HG03097 (cell line): ENCODE results near the gene LINC01488.

Source experiments
- ATAC-seq: cut with Tn5 transposase; IDR thresholded peaks from one replicate; pipeline ENCODE4 v1.9.1; 2021; ENCODE audit not compliant: unreplicated experiment, low FRiP score

The LINC01488 gene

DNA sequence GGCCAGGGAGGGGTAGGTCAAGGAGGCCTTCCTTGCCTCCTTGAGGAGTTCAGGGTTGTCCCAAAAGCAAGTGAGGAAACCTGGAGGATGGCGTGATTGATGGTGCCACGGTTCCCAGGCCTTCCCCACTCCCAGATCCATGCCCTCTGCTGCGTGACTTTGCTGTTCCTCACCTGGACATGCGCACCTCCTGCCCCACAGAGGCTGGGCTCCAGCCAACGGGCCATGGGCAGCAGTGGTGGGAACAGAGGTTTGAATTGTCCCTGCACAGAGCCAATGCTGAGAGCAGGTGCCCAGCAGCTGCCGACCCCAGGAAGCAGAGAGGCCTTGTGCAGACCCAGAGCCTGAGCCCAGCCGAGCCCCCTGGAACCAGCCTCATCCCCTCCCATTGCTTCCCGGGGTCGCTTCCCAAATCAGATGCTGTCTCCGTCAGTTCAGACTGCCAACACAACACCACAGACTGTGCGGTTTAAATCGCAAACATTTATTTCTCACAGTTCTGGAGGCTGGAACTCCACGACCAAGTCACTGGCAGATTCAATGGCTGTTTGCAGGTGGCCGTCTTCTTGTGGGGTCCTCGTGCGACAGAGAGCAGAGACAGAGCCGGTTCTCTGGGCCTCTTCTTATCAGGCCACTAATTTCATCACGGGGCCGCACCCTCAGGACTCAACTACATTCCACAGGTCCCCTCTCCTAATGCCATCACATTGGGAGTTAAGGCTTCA is 6.2 kb upstream of the LINC01488 start:
- no peak for ATAC-seq

DNA sequence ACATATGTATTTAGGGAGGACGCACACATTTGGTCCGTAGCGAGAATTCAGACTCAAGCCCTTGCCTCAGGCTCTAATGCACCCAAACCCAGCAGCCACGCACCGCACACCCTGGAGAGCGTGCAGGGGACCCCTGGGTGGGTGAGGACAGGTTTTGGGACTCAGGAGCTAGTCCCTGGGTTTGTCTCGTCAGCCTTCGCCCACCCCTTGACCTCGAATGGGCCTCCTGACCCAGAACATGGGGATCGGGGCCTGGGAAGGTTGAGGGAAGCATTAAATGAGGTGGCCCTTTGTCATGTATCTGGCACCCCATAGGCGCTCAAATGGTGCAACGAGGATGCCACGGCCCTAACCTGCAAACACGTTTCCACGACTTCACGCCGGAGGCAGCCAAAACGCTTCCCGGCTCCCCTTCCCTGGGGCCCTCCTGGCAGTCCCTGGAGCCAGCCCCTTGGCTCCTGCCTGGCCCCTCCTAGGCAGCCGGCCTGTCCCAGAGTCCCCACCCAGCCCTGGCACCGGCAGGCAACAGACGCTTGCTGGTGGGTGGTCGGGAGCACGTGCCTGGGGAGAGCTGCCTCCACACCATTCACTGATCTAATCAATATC is 5.5 kb upstream of the LINC01488 start:
- ATAC-seq, result no peak

DNA sequence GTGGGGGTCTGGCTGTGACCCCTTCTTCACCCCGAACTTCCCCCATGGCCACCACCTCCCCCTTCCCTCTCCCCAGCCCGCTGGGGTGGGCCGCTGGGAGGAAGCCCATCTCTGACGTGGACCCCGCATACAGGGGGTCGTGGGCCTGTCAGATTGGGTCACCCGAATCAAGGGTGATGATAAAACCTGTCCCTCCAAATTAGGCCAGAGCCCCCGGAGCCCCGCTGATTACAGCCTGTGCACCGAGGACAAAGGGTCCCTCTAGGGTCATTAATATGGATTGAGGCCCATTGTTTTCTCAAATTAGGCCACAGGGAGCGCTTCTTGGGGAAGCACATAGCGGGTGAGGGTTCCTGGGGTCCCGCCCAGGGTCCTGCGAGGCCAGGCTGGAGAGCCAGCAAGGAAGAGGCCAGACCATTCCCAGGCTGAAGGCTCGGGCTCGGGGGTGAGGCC is 4.9 kb upstream of the LINC01488 start:
- no peak for ATAC-seq

DNA sequence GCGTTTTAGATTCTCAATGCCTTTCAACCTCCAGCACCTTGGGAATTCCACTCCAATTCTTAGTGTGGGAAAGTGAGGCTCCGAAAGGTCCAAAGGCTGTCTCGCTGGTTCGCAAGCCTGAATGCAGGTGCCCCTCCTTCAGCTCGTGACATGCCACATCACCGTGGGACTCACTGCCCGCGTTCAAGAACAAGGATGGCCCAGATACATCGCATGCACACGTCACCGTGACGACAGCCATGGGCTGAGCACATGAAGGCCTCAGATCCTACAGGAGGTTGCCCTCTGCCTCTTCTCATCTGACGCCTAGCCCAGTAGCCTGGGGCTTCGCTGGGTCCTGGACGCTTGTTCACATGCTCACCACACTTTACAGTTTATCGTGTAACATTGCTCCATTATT is 4.4 kb upstream of the LINC01488 start:
- no peak for ATAC-seq

DNA sequence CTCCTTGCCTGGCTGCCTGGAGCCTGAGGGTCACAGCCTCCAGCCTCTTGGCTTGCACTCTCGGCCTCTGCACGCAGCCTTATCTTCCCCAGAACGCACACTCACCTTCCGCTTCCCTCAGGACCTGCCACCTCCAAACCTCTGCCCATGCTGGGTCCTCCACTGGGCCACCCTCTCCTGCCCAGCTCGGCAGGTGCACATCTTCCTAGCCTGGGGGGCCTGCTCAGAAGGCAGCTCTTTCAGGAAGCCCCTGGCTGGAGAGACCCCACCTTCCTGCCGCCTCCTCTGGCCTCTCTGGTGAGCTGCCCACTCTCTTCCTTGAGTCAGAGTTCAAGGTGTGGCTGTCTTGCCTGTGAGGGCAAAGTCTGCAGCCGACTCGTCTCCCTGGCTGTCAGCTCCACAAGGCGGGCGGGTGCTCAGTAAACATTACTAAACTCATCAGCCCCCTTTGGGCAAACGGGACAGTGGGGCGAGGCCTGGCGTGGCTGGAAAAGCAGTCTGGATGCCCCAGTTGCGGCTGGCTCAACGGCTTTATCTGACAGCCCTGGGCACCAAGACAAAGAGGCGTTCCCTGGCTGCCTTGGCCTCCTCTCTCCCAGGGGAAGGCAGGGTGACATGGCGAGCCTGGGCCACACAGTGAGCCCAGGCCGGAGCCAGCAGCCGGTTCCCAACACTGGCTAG is 1.7 kb upstream of the LINC01488 start:
- ATAC-seq, result no peak

DNA sequence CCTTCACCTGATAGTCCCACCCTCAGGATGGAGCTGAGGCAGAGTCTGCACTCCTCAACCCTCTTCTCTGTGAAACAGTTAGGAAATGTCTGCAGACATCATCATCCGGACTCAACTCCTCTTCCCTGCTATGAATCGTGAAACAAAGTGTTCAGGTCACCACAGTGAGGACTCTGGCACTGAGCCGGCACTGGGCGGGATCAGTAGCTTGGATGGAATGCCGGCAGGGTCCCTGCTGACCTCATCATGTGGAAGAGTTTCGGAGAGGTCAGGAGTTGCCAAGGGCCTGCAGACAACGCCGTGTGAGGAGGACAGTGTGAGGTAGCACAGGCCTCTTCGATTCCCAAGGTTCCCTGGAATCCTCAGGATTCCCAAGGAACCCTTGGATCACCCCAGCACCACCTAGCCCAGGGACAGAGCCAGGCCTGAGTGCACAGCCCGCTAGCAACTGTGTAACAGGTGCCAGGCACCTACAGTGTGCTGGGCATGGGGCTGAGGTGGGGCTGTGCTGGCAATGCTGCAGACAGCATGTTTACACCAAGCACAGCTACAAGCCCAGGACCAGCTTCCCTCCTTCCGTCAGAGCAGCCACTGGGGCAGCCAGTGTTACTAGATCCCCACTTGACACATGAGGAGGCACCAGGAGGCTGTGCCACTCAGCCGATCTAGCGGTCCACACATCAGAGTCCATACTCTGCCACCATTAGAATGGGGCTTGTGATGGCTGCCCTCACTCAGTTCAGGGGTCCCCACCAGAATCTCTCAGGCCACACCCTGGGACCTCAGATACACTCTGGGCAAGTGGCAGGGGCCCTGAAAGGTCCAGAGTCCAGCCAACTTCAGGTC is 693 bp upstream of the LINC01488 start:
- ATAC-seq, result no peak

DNA sequence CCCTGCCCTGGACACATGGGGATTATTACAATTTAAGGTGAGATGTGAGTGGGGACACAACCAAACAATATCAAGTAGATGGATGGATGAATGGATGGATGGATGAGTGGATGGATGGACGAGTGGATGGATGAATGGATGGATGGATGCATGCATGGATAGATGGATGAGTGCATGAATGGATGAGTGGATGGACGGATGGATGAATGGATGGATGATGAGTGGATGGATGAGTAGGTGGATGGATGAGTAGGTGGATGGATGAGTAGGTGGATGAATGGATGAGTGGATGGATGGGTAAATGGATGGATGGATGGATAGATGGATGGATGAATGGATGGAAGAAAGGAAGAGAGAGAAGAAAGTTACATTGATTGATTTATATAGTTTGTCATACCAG is 859 bp downstream of the LINC01488 start:
- no peak for ATAC-seq

DNA sequence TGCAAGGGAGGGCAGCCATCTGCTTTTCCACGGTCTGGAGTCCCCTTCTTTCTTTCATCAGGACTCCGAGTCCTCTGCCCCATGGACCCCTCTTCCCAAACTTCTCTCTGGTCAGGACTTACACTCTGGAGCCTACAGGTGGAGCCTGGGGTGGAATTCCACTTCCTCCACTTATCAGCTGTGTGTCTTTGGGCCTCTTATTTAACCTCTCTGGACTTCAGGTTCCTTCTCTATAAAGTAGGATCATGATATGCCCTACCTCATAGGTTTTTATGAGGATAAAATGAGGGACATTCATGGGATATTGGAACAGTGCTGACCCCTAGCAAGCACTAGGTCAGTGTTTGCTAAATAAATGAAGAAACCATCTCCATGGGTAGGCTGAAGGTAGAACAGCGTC is 1.7 kb downstream of the LINC01488 start:
- no peak for ATAC-seq

DNA sequence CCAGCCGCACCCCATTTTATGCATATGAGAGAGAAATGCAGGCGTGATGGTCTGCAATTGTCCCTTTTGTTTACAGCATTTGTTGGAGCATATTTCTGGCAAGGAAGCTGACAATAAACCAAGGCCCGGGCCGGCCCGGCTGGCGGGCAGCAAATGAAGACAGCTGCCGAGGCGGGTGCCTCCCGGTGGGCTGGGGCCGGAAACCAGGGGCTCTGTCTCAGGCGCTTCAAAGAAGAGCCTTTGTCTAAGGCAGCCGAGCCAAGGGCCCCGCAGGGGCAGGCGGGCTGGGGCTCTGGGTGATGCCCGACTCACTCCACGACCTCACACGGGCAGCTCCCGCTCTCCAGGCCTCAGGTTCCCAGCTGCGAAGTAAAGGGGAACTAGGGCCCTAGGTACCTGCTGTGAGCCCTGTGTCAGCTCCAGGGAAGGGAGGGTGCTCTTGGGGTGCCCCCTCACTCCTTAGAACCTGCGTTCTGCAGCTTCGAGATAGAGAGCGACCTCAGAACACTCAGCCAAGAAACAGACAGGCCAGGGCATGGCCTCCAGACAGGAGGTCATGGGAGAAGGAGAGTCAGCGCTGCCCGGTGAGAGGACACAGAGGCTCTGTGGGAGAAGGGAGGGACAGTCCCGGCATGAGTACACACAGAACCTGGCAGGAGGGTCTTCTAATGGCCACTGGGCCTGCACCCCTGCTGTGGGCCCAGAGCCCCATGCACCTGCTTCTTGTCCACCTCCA is 2.4 kb downstream of the LINC01488 start:
- ATAC-seq, result no peak

DNA sequence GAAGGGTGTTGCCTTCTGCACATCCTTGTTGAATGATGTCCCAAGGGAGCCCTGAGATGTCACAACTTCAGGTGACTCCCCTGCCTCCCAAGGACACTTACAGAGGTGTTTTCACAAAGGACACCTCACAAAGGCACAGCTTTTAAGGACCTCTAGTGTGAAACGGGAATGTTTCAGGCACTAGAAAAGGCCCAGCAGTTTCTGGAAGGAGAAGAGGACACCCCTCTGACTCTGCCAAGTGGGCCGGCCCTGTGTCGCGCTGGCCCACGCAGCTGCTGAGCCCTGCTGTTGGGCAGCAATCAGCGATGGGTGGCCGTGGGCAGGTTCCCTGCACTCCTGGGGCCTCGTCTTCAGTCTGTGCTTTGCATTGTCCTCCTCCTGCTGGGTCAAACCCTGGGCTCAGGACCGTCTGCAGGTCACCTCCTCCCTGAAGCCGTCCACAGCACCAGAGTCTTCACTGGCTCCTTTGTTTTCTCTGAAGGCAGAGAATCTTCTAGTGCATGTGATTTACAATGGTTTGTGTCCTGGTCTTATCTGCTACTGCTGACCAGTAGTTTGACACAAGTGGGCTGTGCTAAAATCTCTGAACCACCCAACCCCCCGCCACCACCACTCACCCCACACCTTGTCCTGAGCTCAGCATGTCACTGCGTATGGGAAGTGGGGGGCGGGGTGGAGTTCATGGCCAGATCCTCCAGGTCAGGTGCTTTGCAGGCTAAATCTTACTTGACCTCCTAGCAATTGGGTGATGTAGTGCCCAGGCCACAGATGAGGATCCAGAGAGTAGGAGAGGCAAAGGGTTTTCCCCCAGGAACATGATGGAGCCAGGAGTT is 3.2 kb downstream of the LINC01488 start:
- ATAC-seq, result no peak

DNA sequence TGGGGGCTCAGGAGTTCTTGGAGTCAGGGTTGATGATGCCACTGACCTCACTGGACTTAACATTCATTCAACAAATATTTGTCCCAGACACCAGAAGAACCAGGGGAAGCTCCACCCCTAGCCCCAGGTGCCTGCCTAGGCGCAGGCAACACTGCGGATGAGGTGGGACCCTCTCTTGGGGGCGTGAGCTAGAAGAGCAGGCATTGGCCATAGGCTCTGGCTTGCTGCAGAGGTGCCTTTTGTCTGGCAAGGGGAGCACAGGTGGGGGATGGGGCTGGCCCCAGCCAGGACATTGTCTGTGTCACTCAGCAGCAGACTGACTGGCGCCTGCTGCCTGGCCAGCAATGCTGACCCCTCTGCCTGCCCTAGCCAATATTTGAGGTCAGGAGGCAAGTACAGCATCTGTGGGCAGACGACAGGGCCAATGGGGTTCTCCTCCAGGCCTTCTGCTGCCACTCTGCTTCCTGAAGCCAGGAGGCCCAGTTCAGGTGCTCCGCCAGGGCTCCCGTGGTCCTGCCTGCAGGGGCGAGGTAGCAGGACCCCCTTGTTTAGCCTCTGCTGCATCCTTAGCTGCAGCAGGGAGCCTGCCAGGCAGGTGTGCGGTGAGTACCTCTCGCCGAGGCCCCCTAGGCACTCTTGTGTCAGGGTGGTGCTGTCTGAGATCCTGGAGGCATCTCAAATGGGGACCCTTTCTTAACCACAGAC is 4.0 kb downstream of the LINC01488 start:
- ATAC-seq, result no peak

DNA sequence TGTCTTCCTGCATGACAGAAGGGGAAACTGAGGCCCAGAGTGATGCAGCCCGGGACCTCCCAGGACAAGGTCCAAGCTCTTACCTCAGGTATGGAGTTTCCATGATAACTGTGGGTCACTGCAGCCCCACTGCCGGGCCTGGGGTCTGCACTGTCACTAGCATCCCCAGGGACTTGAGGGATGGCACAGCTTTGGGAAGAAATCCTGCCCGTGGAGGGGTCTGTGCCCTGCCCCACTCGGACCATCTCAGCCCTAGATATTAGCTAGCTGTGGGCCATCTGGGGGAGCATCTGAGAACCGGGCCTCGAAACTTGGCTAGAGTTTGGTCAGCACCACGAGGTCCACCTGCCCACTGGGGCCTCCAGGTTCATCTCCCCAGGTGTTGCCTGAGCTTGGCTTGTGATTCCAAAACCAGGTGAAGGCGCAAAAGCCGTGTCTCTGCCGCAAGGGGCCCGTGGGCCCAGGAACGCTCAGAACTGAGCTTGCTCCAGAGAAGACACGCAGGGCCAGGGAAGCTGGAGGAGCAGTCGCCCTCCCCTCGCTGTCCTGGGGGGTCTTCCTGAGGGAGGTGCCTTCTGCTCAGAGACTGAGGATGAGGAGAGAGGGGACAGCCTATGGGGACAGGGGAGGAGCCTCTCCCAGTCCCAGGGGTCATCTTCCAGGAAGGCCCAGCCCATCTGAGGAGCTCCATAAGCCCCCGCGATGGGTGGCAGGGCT is 4.8 kb downstream of the LINC01488 start:
- no peak for ATAC-seq

DNA sequence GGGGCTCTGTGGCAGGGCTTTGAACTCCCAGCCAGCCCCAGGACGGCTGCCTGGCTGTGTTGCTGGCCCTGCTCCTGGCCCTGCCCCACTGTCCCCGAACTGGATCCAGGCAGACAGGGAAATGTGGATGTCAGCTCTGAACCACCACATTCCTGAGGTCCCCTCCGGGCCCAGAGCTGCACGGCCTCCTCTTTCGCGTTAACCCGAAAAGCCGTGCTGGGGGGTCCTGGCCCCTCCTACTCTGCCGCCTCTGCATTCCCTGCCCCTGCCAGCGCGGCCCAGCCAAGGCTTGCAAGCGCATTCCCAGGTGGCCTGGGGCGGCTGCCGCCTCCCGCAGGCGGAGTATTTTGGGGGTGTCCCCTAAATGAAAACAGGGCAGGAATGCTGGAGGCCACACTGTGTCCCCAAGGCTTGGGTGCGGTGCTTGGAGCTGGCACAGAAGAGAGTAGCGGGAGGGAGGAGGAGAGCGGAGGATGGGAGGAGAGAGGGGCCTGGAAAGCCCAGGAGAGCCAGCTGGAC is 5.4 kb downstream of the LINC01488 start:
- ATAC-seq, result no peak

DNA sequence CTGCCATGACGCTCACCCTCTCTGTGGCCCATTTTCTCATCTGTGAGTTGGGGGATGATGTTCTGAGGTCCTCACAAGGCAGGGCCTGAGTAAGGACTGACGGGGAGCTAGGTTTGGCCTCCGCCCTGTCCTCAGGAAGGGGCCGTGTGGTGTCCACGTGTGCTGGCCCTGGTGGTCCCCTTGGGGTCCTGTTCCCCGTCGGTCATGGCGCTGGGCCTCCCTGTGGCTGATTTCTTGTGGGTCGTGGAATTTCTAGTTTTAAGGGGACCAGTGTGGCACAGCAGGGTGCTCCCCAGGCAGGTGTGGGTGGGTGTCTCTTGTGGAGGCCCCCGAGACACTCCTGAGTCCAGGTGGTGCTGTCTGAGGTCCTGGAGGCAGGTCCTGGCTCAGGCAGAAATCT is 5.9 kb downstream of the LINC01488 start:
- ATAC-seq, result no peak

DNA sequence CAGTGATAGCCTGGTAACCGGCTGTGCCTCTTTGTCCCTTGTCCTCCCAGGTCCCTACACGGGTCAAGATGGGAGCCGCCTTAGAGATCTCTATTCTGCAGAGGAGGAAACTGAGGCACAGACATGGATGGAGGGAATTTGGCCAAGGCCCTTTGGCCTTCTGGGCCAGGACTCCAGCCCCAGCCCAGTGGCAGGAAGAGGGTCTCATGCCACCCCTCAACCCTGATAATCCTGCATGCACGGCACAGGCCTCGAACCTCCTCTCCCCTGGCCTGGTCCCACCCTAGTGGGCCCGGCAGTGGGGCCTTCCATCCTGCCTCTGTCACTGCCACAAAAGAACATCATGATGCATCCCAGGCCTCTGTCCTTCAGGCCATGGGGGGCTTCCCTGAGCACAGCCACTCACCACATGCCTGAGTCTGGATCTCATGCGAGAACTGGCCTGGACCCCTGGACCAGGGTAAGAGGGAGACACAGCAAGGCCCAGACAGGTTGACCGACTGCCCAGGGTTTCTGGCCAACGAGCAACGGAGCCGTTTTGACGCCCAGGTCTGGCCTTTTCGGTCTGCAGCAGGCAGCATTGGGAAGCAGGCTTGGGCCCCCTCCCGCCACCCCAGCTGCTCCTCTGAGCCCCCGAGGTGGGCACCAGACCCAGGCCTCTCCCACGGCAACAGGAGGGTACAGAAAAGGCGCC is 6.5 kb downstream of the LINC01488 start:
- no peak for ATAC-seq

DNA sequence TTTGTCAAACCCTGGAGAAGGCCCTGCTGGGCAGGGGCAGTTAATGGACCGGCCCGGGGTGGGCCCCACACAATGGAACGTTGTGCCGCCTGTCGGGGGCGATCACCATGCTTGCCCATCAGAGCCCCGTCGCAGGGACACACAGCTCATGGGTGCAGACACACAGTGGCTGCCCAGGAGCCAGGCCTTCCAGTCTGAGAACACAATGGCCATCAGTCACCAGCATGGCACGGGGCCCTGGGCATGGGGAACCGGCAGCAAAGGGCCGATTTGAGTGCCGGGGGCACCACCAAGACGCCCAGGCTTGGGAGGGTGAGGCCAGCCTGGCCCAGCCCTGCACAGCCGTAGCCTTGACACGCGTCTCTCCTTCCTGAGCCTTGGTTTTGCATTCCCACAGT is 7.1 kb downstream of the LINC01488 start:
- ATAC-seq, result no peak

DNA sequence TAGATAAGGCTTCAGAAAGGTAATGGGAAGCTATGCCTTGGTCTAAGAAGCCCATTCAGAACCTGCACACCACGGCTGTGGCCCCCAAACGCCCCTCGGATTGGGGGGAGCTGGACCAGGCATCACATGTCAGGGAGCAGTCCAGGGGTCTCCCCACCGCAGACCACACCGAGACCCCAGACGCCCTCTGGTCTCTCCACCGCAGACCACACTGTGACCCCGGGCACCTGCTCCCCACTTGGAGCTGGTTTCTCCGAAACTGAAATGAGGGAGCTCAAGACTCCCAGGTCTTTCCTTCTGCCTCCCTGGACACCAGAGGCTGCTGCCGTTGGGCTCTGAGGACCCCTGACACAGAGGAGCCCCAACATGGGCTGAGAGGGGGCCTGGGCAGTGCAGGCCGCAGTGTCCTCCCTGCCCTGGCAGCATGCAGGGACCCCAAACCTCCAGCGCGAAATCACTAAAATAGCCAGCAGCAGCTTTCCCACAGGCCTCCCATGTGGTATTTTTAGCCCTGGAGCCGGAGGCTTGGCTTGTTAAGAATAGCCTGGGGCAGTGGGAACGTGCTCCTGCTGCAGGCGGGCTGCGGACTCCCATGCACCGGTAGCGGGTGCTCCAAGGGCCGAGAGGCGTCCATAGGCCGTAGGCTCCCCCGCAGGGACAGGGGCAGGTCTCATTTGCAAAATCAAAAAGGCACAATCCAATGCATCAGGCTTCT is 7.7 kb downstream of the LINC01488 start:
- ATAC-seq, result no peak
